Fibroblast of lung (primary cell): ENCODE measurements around the gene CLIC4. TPM values are rescaled to one million over a fixed set of nuclear protein-coding genes. Genes with fewer than 3 reads are reported as not detected.
A peak's percentile ranks its signal among the peaks of the same experiment; 100 is the strongest.

ENCODE experiments used
- DNase-seq, 2 donors: peaks; one replicate each; pipeline versions ENCODE4 v3.0.0 to v3.0.0-alpha.2; 2010; ENCODE audit warnings: low read depth in 2 of 2
- H2AFZ ChIP-seq: 2 replicates; pipeline ENCODE4 v1.5.1; 2012; ENCODE audit warnings: low read length, control low read depth, inconsistent platforms
- H3K27ac ChIP-seq: 2 replicates; pipeline ENCODE4 v1.5.1; 2011; ENCODE audit warnings: low read length, control low read depth; ENCODE audit not compliant: insufficient read depth
- H3K27me3 ChIP-seq: 2 replicates; pipeline ENCODE4 v1.5.1; 2011; ENCODE audit warnings: mild to moderate bottlenecking, low read length; ENCODE audit not compliant: control insufficient read depth, insufficient read depth
- H3K36me3 ChIP-seq: 2 replicates; pipeline ENCODE4 v1.5.1; 2011; ENCODE audit warnings: low read length; ENCODE audit not compliant: control insufficient read depth, insufficient read depth
- H3K4me1 ChIP-seq: 2 replicates; pipeline ENCODE4 v1.5.1; 2011; ENCODE audit warnings: low read length; ENCODE audit not compliant: control insufficient read depth, insufficient read depth; ENCODE audit errors: extremely low read depth
- H3K4me2 ChIP-seq: 2 replicates; pipeline ENCODE4 v1.5.1; 2011; ENCODE audit warnings: low read length, control low read depth; ENCODE audit not compliant: insufficient read depth; ENCODE audit errors: extremely low read depth
- H3K4me3 ChIP-seq, 4 experiments: fragments of 200-600 bp in 1 of 4; sonication (generic) in 1 of 4; replicated peaks in 1 of 4; 2 replicates each; pipeline ENCODE4 v1.5.1; 2011 to 2016; ENCODE audit warnings: low read length in 4 of 4, low read depth in 3 of 4, mild to moderate bottlenecking in 3 of 4, control low read depth in 2 of 4, inconsistent platforms in 1 of 4, mixed read lengths in 1 of 4; ENCODE audit not compliant: insufficient read depth in 1 of 4; ENCODE audit errors: control extremely low read depth in 1 of 4
- H3K79me2 ChIP-seq: 2 replicates; pipeline ENCODE4 v1.5.1; 2012; ENCODE audit warnings: mild to moderate bottlenecking, low read length, inconsistent platforms; ENCODE audit not compliant: control insufficient read depth, insufficient read depth
- H3K9ac ChIP-seq: 2 replicates; pipeline ENCODE4 v1.5.1; 2011; ENCODE audit warnings: mild to moderate bottlenecking, low read length, control low read depth; ENCODE audit not compliant: insufficient read depth
- H3K9me3 ChIP-seq: 2 replicates; pipeline ENCODE4 v1.5.1; 2012; ENCODE audit warnings: low read depth, low read length; ENCODE audit not compliant: control insufficient read depth, insufficient read depth
- H4K20me1 ChIP-seq: 2 replicates; pipeline ENCODE4 v1.5.1; 2011; ENCODE audit warnings: low read length; ENCODE audit not compliant: control insufficient read depth, insufficient read depth; ENCODE audit errors: extremely low read depth
- EZH2 ChIP-seq: IDR thresholded peaks from 2 replicates; pipeline ENCODE4 v1.5.1; 2012; ENCODE audit warnings: low read length, control low read depth, mild to moderate bottlenecking; ENCODE audit errors: missing control alignments
- polyA plus RNA-seq, 2 donors: library from polyadenylated mRNA; depleted of rRNA in 1 of 2; stranded (reverse) in 1 of 2; unstranded in 1 of 2; fragments of >200 nt; gene quantifications; 2 replicates each; pipeline ENCODE4 v1.2.1, GENCODE V29; 2011 to 2012; ENCODE audit warnings: missing spikeins in 1 of 2
- total RNA-seq: library from RNA; depleted of rRNA; stranded (reverse); fragments of >200 nt; gene quantifications from 2 replicates; pipeline ENCODE4 v1.2.1, GENCODE V29; 2014
- TF ChIP-seq, protein P1 (sequence below), 2 donors: IDR thresholded peaks in 1 of 2; conservative IDR thresholded peaks in 1 of 2; 1 replicate in 1 of 2; 2 replicates in 1 of 2; pipeline ENCODE4 v1.5.1; 2011 to 2012; ENCODE audit warnings: low read length in 2 of 2, control low read depth in 1 of 2, inconsistent platforms in 1 of 2, low read depth in 1 of 2, mild to moderate bottlenecking in 1 of 2

The CLIC4 gene
- total and polyA plus RNA-seq, 2 donors (not counting 1 experiment from before 2014, with no cell fraction given) = 368 to 494 TPM

GRCh38 chr1:24783713-24784112 lies 38.5 kb downstream of the CLIC4 start:
- Histone ChIP-seq H3K36me3 (no peaks in the 10 kb centered on the region), H3K79me2 (peaks cover 86% of the 10 kb centered on the region), H3K9me3 (no peaks in the 10 kb centered on the region), H3K27me3 (no peaks in the 10 kb centered on the region), H2AFZ (no peak overlapping the region), H3K4me1 (peaks cover 2% of the 10 kb centered on the region), H3K4me2 (no peak overlapping the region), H3K9ac (no peak overlapping the region), H4K20me1 (no peaks in the 10 kb centered on the region), H3K4me3 (no peak overlapping the region), H3K27ac (no peak overlapping the region)
- no peak for DNase-seq
- TF ChIP-seq, protein P1, sequence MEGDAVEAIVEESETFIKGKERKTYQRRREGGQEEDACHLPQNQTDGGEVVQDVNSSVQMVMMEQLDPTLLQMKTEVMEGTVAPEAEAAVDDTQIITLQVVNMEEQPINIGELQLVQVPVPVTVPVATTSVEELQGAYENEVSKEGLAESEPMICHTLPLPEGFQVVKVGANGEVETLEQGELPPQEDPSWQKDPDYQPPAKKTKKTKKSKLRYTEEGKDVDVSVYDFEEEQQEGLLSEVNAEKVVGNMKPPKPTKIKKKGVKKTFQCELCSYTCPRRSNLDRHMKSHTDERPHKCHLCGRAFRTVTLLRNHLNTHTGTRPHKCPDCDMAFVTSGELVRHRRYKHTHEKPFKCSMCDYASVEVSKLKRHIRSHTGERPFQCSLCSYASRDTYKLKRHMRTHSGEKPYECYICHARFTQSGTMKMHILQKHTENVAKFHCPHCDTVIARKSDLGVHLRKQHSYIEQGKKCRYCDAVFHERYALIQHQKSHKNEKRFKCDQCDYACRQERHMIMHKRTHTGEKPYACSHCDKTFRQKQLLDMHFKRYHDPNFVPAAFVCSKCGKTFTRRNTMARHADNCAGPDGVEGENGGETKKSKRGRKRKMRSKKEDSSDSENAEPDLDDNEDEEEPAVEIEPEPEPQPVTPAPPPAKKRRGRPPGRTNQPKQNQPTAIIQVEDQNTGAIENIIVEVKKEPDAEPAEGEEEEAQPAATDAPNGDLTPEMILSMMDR (conservative IDR thresholded peaks at IDR 0.05 in 1 of 2, IDR thresholded peaks at IDR 0.05 in 1 of 2; ENCODE audit: low read depth in 1 of 2, low read length in 2 of 2) = no peak
- no peak for TF ChIP-seq EZH2

DNA sequence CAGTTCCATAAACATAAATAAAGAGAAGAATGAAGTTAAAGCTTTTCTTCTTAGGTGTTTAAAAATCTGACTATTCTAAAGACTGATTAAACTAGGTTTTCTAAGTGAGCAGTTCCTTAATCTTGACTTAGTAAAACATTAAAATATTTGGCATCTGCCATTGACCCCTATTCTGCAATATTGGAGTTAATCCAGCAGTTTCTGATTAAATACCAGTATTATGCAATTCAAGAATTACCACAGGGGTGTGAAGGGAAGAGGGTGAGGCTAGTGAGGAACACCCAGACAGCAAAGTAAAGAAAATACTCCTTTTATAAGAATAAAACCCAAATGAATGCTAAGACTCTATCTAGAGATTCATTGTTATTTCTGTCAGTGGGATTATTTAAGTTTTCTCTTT lies 40.9 kb downstream of the CLIC4 start:
- H4K20me1 ChIP-seq = no peaks in the 10 kb centered on the region
- H3K36me3 ChIP-seq = no peaks in the 10 kb centered on the region
- H3K79me2 ChIP-seq = peaks cover 84% of the 10 kb centered on the region
- H3K9ac ChIP-seq = no peak overlapping the region
- peaks cover 3% of the 10 kb centered on the region for H3K4me1 ChIP-seq
- no peak overlapping the region for H3K27ac ChIP-seq
- no peaks in the 10 kb centered on the region for H3K9me3 ChIP-seq
- H3K4me3 ChIP-seq = no peak overlapping the region
- H2AFZ ChIP-seq = no peak overlapping the region
- TF ChIP-seq EZH2 = no peak
- TF ChIP-seq, protein P1 (conservative IDR thresholded peaks at IDR 0.05 in 1 of 2, IDR thresholded peaks at IDR 0.05 in 1 of 2; ENCODE audit: low read depth in 1 of 2, low read length in 2 of 2) = no peak
- H3K4me2 ChIP-seq = peak overlapping the region; percentile 46
- H3K27me3 ChIP-seq = no peaks in the 10 kb centered on the region
- peak; percentile 55 to 73 for DNase-seq

DNA sequence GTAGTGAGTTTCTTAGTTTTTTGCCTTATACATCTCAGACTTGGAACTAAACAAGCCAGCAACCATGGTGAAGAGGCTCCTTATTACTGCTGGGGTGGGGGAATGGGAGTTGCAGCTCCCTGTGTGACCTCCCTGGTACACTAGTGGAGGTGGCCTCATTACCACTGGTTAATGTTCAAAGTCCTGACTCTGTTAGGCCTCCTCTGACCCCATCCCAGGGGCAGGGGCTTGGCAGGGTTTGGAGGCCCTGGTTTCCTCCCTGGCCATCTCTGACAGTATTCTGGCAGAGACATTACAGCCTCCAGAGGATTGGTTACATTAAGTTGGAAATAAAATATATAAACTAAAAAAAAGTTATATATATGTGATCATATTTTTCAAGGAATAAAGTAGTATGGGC lies 45.2 kb downstream of the CLIC4 start:
- no peak overlapping the region for H3K4me3 ChIP-seq
- H3K27me3 ChIP-seq = no peaks in the 10 kb centered on the region
- H2AFZ ChIP-seq = no peak overlapping the region
- H3K9ac ChIP-seq = no peak overlapping the region
- no peak for TF ChIP-seq EZH2
- TF ChIP-seq, protein P1 (conservative IDR thresholded peaks at IDR 0.05 in 1 of 2, IDR thresholded peaks at IDR 0.05 in 1 of 2; ENCODE audit: low read depth in 1 of 2, low read length in 2 of 2) = no peak
- H4K20me1 ChIP-seq = no peaks in the 10 kb centered on the region
- no peaks in the 10 kb centered on the region for H3K36me3 ChIP-seq
- DNase-seq = no peak
- no peak overlapping the region for H3K4me2 ChIP-seq
- H3K79me2 ChIP-seq = peaks cover 85% of the 10 kb centered on the region
- H3K4me1 ChIP-seq = peaks cover 10% of the 10 kb centered on the region
- no peaks in the 10 kb centered on the region for H3K9me3 ChIP-seq
- H3K27ac ChIP-seq = no peak overlapping the region
